ENCODE results near the gene C1orf105. TPM values are rescaled to one million over a fixed set of nuclear protein-coding genes. Genes with fewer than 3 reads are reported as not detected.
"Not testable (repeated sequence)": the region's sequence is repeated elsewhere in the genome, so short reads cannot be mapped to it uniquely, and the experiment has no call there.

The C1orf105 gene
- polyA plus RNA-seq, 4 donors = 0.24 to 0.25 TPM; not detected in 2

- DNase-seq (ENCODE audit: low read depth in 4 of 4, low spot score in 2 of 4) = no peak
Measured at GRCh38 chr1:172423336-172423735, 2.9 kb downstream of the C1orf105 start.

- no peak for DNase-seq (ENCODE audit: low read depth in 4 of 4, low spot score in 2 of 4)
Measured at GRCh38 chr1:172425339-172425738, 4.9 kb downstream of the C1orf105 start.

- no peak for DNase-seq (ENCODE audit: low read depth in 4 of 4, low spot score in 2 of 4)
Measured at GRCh38 chr1:172427191-172427590, 6.7 kb downstream of the C1orf105 start.

GRCh38 chr1:172429331-172430127, 9.0 kb downstream of the C1orf105 start:
- no peak for DNase-seq (ENCODE audit: low read depth in 4 of 4, low spot score in 2 of 4)

- DNase-seq (ENCODE audit: low read depth in 4 of 4, low spot score in 2 of 4) = no peak
Measured at GRCh38 chr1:172430128-172430454, 9.6 kb downstream of the C1orf105 start.

GRCh38 chr1:172431204-172431603, 10.7 kb downstream of the C1orf105 start:
- no peak for DNase-seq (ENCODE audit: low read depth in 4 of 4, low spot score in 2 of 4)

- DNase-seq (ENCODE audit: low read depth in 4 of 4, low spot score in 2 of 4) = no peak
Measured at GRCh38 chr1:172431721-172432192, 11.3 kb downstream of the C1orf105 start.

- DNase-seq (ENCODE audit: low read depth in 4 of 4, low spot score in 2 of 4) = not testable (repeated sequence)
Measured at GRCh38 chr1:172437183-172437582, 16.7 kb downstream of the C1orf105 start.

- DNase-seq (ENCODE audit: low read depth in 4 of 4, low spot score in 2 of 4) = no peak
Measured at GRCh38 chr1:172442404-172442803, 21.9 kb downstream of the C1orf105 start.

- DNase-seq (ENCODE audit: low read depth in 4 of 4, low spot score in 2 of 4) = no peak
Measured at GRCh38 chr1:172442843-172443565, 22.5 kb downstream of the C1orf105 start.

GRCh38 chr1:172443666-172444453, 23.4 kb downstream of the C1orf105 start, which contains the start of gene PIGC:
TSS of gene PIGC (minus strand) at chr1:172444069. CDS start at chr1:172442622, 1,447 bp downstream.
- peak; percentile 43 to 77 (median 68) for DNase-seq (ENCODE audit: low read depth in 4 of 4, low spot score in 2 of 4)

- DNase-seq (ENCODE audit: low read depth in 4 of 4, low spot score in 2 of 4) = no peak
Measured at GRCh38 chr1:172446547-172446946, 26.1 kb downstream of the C1orf105 start.

- no peak for DNase-seq (ENCODE audit: low read depth in 4 of 4, low spot score in 2 of 4)
Measured at GRCh38 chr1:172447641-172448040, 27.2 kb downstream of the C1orf105 start.

GRCh38 chr1:172448995-172449584, 28.6 kb downstream of the C1orf105 start:
- no peak for DNase-seq (ENCODE audit: low read depth in 4 of 4, low spot score in 2 of 4)

- peak in 2 of 4 donors; percentile 18 to 25 for DNase-seq (ENCODE audit: low read depth in 4 of 4, low spot score in 2 of 4)
Measured at GRCh38 chr1:172449585-172450523, 29.4 kb downstream of the C1orf105 start.

- no peak for DNase-seq (ENCODE audit: low read depth in 4 of 4, low spot score in 2 of 4)
Measured at GRCh38 chr1:172450524-172450885, 30.0 kb downstream of the C1orf105 start.

GRCh38 chr1:172451002-172451443, 30.5 kb downstream of the C1orf105 start:
- peak in 1 of 4 donors; percentile 19 for DNase-seq (ENCODE audit: low read depth in 4 of 4, low spot score in 2 of 4)

- no peak for DNase-seq (ENCODE audit: low read depth in 4 of 4, low spot score in 2 of 4)
Measured at GRCh38 chr1:172452536-172453152, 32.2 kb downstream of the C1orf105 start.

GRCh38 chr1:172453153-172453545, 32.7 kb downstream of the C1orf105 start:
- no peak for DNase-seq (ENCODE audit: low read depth in 4 of 4, low spot score in 2 of 4)

All from left renal cortex interstitium (tissue), 4 donors.